SK-MEL-5 (cell line): ENCODE data around the gene FCAR. TPM values are rescaled to one million over a fixed set of nuclear protein-coding genes. Genes with fewer than 3 reads are reported as not detected.
"Not testable (repeated sequence)": the region's sequence is repeated elsewhere in the genome, so short reads cannot be mapped to it uniquely, and the experiment has no call there.

Source experiments
- DNase-seq: peaks from one replicate; pipeline ENCODE4 v3.0.0-alpha.2; 2016; ENCODE audit warnings: low read depth, low spot score
- in situ Hi-C: cut with HindIII; loops from 2 replicates; pipeline ENCODE4 v1.10.0; 2016; ENCODE audit warnings: low sequenced_read_pairs, high pct_unique_total_duplicates, low pct_unique_long_range_greater_than_20kb
- polyA plus RNA-seq, 2 experiments: library from polyadenylated mRNA; depleted of rRNA; stranded (reverse); fragments of >200 nt; gene quantifications; 2 replicates each; pipeline ENCODE4 v1.2.3, GENCODE V29; 2015
- total RNA-seq: library from RNA; depleted of rRNA; stranded (reverse); fragments of >200 nt; shearing (Covaris generic); gene quantifications from 2 replicates; pipeline ENCODE4 v1.2.3, GENCODE V29; 2014; rRNA removed

The FCAR gene
- total RNA-seq = not detected in 2 replicates
- polyA plus RNA-seq (2015; cell fraction: cytosol; rRNA removed) = not detected in 2 replicates
- polyA plus RNA-seq (2015; cell fraction: nucleus; rRNA removed) = not detected in 2 replicates

- in situ Hi-C loops = no loop called here
- no peak for DNase-seq
These were observed at the start of gene FCAR for GRCh38 chr19:54873990-54874389. Gene FCAR (plus strand): TSS chr19:54874235. CDS start chr19:54874290, 55 bp downstream.

GRCh38 chr19:54824416-54824815 is 49.6 kb upstream of the FCAR start:
- in situ Hi-C loops, DNase-seq: not testable (repeated sequence)

- in situ Hi-C loops, DNase-seq: not testable (repeated sequence)
These were observed 48.7 kb upstream of the FCAR start for GRCh38 chr19:54825326-54825725.

- DNase-seq = not testable (repeated sequence)
These were observed 46.0 kb upstream of the FCAR start for GRCh38 chr19:54828064-54828463.

GRCh38 chr19:54832496-54832895 is 41.5 kb upstream of the FCAR start, which contains the start of gene KIR2DS4:
Gene KIR2DS4 (plus strand): TSS chr19:54832676.
- DNase-seq, in situ Hi-C loops: not testable (repeated sequence)

More at GRCh38 chr19:54828064-54828463, 46.0 kb upstream of the FCAR start:
- in situ Hi-C loops = not testable (repeated sequence)

DNA sequence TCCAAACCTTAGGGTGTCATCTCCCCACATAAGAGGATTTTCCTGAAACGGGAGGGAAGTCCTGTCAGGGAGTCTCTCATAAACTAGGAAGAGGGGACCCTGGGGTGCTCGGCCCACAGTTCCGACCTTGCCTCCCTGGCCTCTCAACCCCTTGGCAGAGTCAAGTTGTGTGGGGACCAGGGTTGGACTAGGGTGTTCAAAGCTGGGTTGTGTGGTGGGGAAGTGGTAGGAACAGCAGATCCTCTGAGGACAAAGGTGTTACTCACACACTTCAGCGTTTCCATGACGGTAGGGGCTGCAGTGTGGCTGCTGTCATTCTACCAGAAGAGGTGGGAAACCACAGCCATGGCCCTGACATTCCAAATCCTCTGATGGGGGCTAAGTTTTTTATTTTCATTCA is 38.9 kb upstream of the FCAR start:
- in situ Hi-C loops, DNase-seq: not testable (repeated sequence)

- DNase-seq, in situ Hi-C loops: not testable (repeated sequence)
These were observed 36.5 kb upstream of the FCAR start for GRCh38 chr19:54837522-54837921.

DNA sequence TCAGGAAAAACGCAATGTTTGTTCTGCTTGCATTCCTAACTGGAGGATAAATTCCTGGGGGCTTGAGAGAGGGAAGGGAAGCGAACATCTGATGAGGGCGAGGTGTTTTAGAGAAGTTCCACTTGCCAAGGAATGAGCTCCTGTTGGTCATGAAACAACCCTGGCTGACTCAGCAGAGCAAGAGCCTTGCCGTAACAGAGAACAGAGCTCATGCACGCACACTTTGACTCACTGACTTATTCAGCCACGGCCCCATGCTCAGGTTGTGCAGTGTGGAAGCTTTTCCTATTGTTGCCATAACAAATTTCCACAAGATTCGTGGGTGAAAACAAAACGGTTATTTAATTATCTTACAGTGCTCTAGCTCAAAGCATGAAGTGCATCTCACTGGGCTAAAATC is 30.9 kb upstream of the FCAR start:
- DNase-seq, in situ Hi-C loops: not testable (repeated sequence)

- in situ Hi-C loops, DNase-seq: not testable (repeated sequence)
These were observed 23.9 kb upstream of the FCAR start, which contains the start of gene KIR3DL2 for GRCh38 chr19:54850061-54850640. Gene KIR3DL2 (plus strand): TSS chr19:54850443. CDS start chr19:54850476, 33 bp downstream.

DNA sequence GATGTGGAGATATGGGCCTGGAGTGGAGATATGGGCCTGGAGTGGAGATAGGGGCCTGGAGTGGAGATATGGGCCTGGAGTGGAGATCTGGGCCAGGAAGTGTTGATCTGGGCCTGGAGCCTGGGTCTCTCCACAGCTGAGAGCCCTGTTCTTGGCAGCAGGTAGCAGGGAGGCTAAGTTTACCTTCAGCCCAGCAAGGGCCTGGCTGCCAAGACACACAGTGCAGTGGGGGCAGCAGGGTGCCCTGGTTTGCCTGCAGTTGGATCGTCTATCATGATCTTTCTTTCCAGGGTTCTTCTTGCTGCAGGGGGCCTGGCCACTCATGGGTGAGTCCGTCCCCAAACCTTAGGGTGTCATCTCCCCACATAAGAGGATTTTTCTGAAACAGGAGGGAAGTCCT is 23.1 kb upstream of the FCAR start:
- in situ Hi-C loops = no loop called here

GRCh38 chr19:54851353-54851752 is 22.7 kb upstream of the FCAR start:
- no peak for DNase-seq
- in situ Hi-C loops = no loop called here

More for the DNA sequence above, 23.1 kb upstream of the FCAR start:
- no peak for DNase-seq

DNA sequence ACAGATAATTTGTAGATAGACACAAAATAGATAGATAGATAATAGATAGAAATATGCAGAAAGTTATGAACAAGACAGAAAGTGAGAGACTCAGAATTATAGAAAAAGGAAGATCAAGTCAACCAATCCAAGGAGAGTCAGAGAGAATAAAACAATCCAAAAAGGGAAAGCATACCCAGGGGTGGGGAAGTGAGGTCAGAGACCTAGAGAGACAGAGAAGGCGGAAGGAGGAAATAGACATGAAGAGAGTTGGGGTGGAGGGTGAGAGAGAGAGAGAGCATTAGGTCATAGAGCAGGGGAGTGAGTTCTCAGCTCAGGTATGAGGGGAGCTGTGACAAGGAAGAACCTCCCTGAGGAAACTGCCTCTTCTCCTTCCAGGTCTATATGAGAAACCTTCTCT is 18.8 kb upstream of the FCAR start:
- DNase-seq, in situ Hi-C loops: not testable (repeated sequence)

GRCh38 chr19:54858476-54858875 is 15.6 kb upstream of the FCAR start:
- DNase-seq = not testable (repeated sequence)

GRCh38 chr19:54859421-54859820 is 14.6 kb upstream of the FCAR start:
- DNase-seq, in situ Hi-C loops: not testable (repeated sequence)

More at GRCh38 chr19:54858476-54858875, 15.6 kb upstream of the FCAR start:
- in situ Hi-C loops = not testable (repeated sequence)

- in situ Hi-C loops = not testable (repeated sequence)
These were observed 10.6 kb upstream of the FCAR start for GRCh38 chr19:54863459-54863858.

DNA sequence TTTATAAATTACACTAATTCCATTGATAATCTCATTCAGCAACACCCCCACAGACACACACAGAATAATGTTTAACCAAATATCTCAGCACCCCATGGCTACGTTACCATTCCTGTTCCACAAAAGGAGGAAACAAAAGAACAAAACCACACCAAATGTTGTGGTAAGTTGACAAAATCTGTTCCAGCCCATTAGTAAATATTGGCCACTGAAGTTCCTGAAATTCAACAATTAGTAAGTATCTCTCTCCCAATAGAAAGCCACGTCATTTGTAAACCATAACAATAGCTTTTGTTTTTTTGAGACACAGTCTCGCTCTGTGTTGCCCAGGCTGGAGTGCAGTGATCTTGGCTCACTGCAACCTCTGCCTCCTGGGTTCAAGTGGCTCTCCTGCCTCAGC is 2.3 kb upstream of the FCAR start:
- no peak for DNase-seq
- in situ Hi-C loops = no loop called here

More at GRCh38 chr19:54863459-54863858, 10.6 kb upstream of the FCAR start:
- DNase-seq = not testable (repeated sequence)

- in situ Hi-C loops = no loop called here
- no peak for DNase-seq
These were observed 1.5 kb downstream of the FCAR start for GRCh38 chr19:54875506-54875905.

- no peak for DNase-seq
- in situ Hi-C loops = no loop called here
These were observed 3.4 kb downstream of the FCAR start for GRCh38 chr19:54877471-54877870.

GRCh38 chr19:54881884-54882283 is 7.8 kb downstream of the FCAR start:
- in situ Hi-C loops = no loop called here

More at GRCh38 chr19:54881884-54882283, 7.8 kb downstream of the FCAR start:
- DNase-seq = no peak
